ENCODE data around the gene DTNA.

The DTNA gene

DNA sequence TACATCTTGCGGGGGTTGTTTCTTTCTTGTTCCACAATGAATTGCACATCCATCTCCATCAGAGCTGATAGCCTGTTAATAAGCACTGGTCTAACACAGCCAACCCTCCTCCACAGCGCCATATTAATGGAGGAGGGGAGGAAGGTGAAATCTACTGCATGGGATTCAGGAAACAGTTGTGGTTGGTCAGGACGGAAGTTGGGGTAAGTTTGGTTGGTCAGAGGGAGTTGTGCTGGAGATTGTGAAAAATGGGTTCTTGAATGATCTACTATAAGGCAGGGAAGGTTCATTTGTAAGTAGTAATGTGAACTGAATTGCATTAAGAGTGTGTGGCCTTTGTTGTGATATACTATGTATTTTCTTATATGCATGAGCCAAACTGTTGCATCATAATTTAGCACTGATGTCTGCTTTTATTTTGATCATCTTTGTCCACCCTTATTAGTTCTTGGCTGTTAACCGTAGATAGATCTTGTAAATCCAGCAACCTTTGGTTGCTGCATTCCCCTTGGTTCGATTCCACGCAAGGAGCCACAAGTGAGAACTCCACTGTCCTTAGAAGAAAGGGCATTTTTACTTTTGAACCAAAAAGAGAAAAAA lies 180.5 kb downstream of the DTNA start:
- ATAC-seq (ENCODE audit: insufficient read depth, low read depth) (no peak), DNase-seq (no peak)
- Histone ChIP-seq H3K9ac (ENCODE audit: low read depth, low read length) (no peak overlapping the region), H4K20me1 (ENCODE audit: insufficient read depth, low read length) (no peaks in the 10 kb centered on the region), H3K4me3 (ENCODE audit: low read depth in 1 of 2, low read length in 2 of 2) (no peak overlapping the region), H3K4me1 (ENCODE audit: insufficient read depth, low read length) (no peaks in the 10 kb centered on the region), H3K27ac (ENCODE audit: low read length) (no peak overlapping the region), H2AFZ (ENCODE audit: low read depth, low read length) (no peak overlapping the region), H3K79me2 (ENCODE audit: insufficient read depth, low read length) (no peaks in the 10 kb centered on the region), H3K27me3 (ENCODE audit: insufficient read depth, low read length, poor library complexity) (no peaks in the 10 kb centered on the region), H3K9me3 (ENCODE audit: insufficient read depth, low read length, severe bottlenecking) (no peaks in the 10 kb centered on the region), H3K36me3 (ENCODE audit: insufficient read depth, low read length) (no peaks in the 10 kb centered on the region), H3K4me2 (ENCODE audit: insufficient read depth, low read length) (no peak overlapping the region)
- TF ChIP-seq, protein P1, sequence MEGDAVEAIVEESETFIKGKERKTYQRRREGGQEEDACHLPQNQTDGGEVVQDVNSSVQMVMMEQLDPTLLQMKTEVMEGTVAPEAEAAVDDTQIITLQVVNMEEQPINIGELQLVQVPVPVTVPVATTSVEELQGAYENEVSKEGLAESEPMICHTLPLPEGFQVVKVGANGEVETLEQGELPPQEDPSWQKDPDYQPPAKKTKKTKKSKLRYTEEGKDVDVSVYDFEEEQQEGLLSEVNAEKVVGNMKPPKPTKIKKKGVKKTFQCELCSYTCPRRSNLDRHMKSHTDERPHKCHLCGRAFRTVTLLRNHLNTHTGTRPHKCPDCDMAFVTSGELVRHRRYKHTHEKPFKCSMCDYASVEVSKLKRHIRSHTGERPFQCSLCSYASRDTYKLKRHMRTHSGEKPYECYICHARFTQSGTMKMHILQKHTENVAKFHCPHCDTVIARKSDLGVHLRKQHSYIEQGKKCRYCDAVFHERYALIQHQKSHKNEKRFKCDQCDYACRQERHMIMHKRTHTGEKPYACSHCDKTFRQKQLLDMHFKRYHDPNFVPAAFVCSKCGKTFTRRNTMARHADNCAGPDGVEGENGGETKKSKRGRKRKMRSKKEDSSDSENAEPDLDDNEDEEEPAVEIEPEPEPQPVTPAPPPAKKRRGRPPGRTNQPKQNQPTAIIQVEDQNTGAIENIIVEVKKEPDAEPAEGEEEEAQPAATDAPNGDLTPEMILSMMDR (IDR thresholded peaks at IDR 0.05; ENCODE audit: borderline replicate concordance, extremely low read depth, low read length, poor library complexity, severe bottlenecking): no peak
- no peak for TF ChIP-seq EZH2 (IDR thresholded peaks at IDR 0.05; ENCODE audit: borderline replicate concordance, low read depth, low read length, severe bottlenecking)

DNA sequence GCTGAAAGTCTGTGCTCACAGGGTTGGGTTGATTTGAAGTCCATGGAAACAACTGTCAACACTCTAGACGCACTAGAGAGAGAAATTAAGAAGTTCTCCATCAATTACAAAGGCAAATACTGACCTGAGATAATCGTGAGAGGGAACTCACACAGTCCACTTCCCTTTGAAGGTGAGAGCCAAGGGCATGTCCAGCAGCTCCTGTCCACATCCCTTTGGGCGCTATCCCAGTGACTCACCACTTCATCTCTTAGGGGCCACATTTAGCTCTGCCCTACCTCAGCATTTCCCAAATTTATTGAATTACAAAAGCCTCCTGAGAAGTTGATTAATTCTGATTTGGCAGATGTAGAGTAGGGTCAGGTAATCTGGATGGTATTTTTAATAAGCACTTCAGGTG lies 182.3 kb downstream of the DTNA start:
- H3K36me3 ChIP-seq (ENCODE audit: insufficient read depth, low read length): no peaks in the 10 kb centered on the region
- no peak overlapping the region for H2AFZ ChIP-seq (ENCODE audit: low read depth, low read length)
- H3K79me2 ChIP-seq (ENCODE audit: insufficient read depth, low read length): no peaks in the 10 kb centered on the region
- TF ChIP-seq, protein P1 (IDR thresholded peaks at IDR 0.05; ENCODE audit: borderline replicate concordance, extremely low read depth, low read length, poor library complexity, severe bottlenecking): no peak
- TF ChIP-seq EZH2 (IDR thresholded peaks at IDR 0.05; ENCODE audit: borderline replicate concordance, low read depth, low read length, severe bottlenecking): no peak
- no peak for DNase-seq
- no peak for ATAC-seq (ENCODE audit: insufficient read depth, low read depth)
- no peaks in the 10 kb centered on the region for H4K20me1 ChIP-seq (ENCODE audit: insufficient read depth, low read length)
- no peak overlapping the region for H3K9ac ChIP-seq (ENCODE audit: low read depth, low read length)
- H3K4me3 ChIP-seq (ENCODE audit: low read depth in 1 of 2, low read length in 2 of 2): no peak overlapping the region
- H3K9me3 ChIP-seq (ENCODE audit: insufficient read depth, low read length, severe bottlenecking): no peaks in the 10 kb centered on the region
- no peaks in the 10 kb centered on the region for H3K27me3 ChIP-seq (ENCODE audit: insufficient read depth, low read length, poor library complexity)
- H3K4me1 ChIP-seq (ENCODE audit: insufficient read depth, low read length): no peaks in the 10 kb centered on the region
- H3K4me2 ChIP-seq (ENCODE audit: insufficient read depth, low read length): no peak overlapping the region
- no peak overlapping the region for H3K27ac ChIP-seq (ENCODE audit: low read length)

DNA sequence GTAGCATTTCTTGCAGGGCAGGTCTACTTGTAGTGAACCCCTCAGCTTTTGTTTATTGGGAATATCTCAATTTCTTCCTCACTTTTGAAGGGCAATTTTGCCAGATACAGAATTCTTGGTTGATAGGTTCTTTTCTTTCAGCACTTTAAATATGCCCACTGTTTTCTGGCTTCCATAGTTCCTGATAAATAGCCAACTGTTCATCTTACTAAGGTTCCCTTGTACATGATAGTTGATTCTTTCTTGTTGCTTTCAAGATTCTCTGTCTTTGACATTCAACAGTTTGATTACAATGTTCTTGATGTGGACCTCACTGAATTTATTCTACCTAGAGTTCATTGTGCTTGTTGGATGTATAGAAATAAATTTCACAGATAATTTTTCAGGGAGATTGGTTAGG lies 183.1 kb downstream of the DTNA start:
- Histone ChIP-seq H2AFZ (ENCODE audit: low read depth, low read length) (no peak overlapping the region), H3K27ac (ENCODE audit: low read length) (no peak overlapping the region), H3K27me3 (ENCODE audit: insufficient read depth, low read length, poor library complexity) (no peaks in the 10 kb centered on the region), H3K9ac (ENCODE audit: low read depth, low read length) (no peak overlapping the region), H3K4me2 (ENCODE audit: insufficient read depth, low read length) (no peak overlapping the region), H3K79me2 (ENCODE audit: insufficient read depth, low read length) (no peaks in the 10 kb centered on the region), H3K36me3 (ENCODE audit: insufficient read depth, low read length) (no peaks in the 10 kb centered on the region), H3K4me3 (ENCODE audit: low read depth in 1 of 2, low read length in 2 of 2) (no peak overlapping the region), H3K9me3 (ENCODE audit: insufficient read depth, low read length, severe bottlenecking) (no peaks in the 10 kb centered on the region), H4K20me1 (ENCODE audit: insufficient read depth, low read length) (no peaks in the 10 kb centered on the region), H3K4me1 (ENCODE audit: insufficient read depth, low read length) (no peaks in the 10 kb centered on the region)
- TF ChIP-seq, protein P1 (IDR thresholded peaks at IDR 0.05; ENCODE audit: borderline replicate concordance, extremely low read depth, low read length, poor library complexity, severe bottlenecking): no peak
- no peak for TF ChIP-seq EZH2 (IDR thresholded peaks at IDR 0.05; ENCODE audit: borderline replicate concordance, low read depth, low read length, severe bottlenecking)
- ATAC-seq (ENCODE audit: insufficient read depth, low read depth) (no peak), DNase-seq (no peak)

Data from DND-41 (cell line).